Stimulated activated CD8-positive, alpha-beta memory T cell treated with anti-CD3 and anti-CD28 coated beads, Interleukin-2, amount 100 ng/mL, for 48 hours (primary cell): ENCODE data around the gene GRIA1.

Source experiments
- DNase-seq, 2 donors: peaks; one replicate each; pipeline ENCODE4 v3.0.0-alpha.2; 2020; ENCODE audit warnings: low read depth in 2 of 2

GRIA1 gene

GRCh38 chr5:153490118-153491037 lies at the start of gene GRIA1:
GRIA1 (plus strand) TSS chr5:153490670.
- DNase-seq: no peak

- no peak for DNase-seq
These were observed 44.4 kb upstream of the GRIA1 start for GRCh38 chr5:153445875-153446579.

- no peak for DNase-seq
These were observed 42.9 kb upstream of the GRIA1 start for GRCh38 chr5:153447534-153447933.

GRCh38 chr5:153456354-153456753 lies 34.1 kb upstream of the GRIA1 start:
- DNase-seq: no peak

GRCh38 chr5:153456993-153457392 lies 33.5 kb upstream of the GRIA1 start:
- DNase-seq: no peak

GRCh38 chr5:153458268-153458667 lies 32.2 kb upstream of the GRIA1 start:
- DNase-seq: no peak

GRCh38 chr5:153459051-153459743 lies 31.3 kb upstream of the GRIA1 start:
- DNase-seq: no peak

- DNase-seq: no peak
These were observed 30.0 kb upstream of the GRIA1 start for GRCh38 chr5:153460421-153460820.

- DNase-seq: no peak
These were observed 29.1 kb upstream of the GRIA1 start for GRCh38 chr5:153461341-153461740.

GRCh38 chr5:153463806-153464205 lies 26.7 kb upstream of the GRIA1 start:
- DNase-seq: no peak

GRCh38 chr5:153467546-153467945 lies 22.9 kb upstream of the GRIA1 start:
- DNase-seq: no peak

- DNase-seq: no peak
These were observed 21.0 kb upstream of the GRIA1 start for GRCh38 chr5:153469423-153469822.

- no peak for DNase-seq
These were observed 19.7 kb upstream of the GRIA1 start for GRCh38 chr5:153470736-153471135.

- DNase-seq: no peak
These were observed 13.7 kb upstream of the GRIA1 start for GRCh38 chr5:153476767-153477166.

- no peak for DNase-seq
These were observed 10.1 kb upstream of the GRIA1 start for GRCh38 chr5:153480401-153480800.

- no peak for DNase-seq
These were observed 7.0 kb upstream of the GRIA1 start for GRCh38 chr5:153483482-153483881.

GRCh38 chr5:153485641-153486040 lies 4.8 kb upstream of the GRIA1 start:
- DNase-seq: no peak

GRCh38 chr5:153486771-153487170 lies 3.7 kb upstream of the GRIA1 start:
- no peak for DNase-seq

- no peak for DNase-seq
These were observed 859 bp upstream of the GRIA1 start for GRCh38 chr5:153489611-153490010.

GRCh38 chr5:153491038-153491744 lies 721 bp downstream of the GRIA1 start:
- no peak for DNase-seq

GRCh38 chr5:153491856-153492255 lies 1.4 kb downstream of the GRIA1 start:
- DNase-seq: no peak

- no peak for DNase-seq
These were observed 6.4 kb downstream of the GRIA1 start for GRCh38 chr5:153496835-153497234.
